HK-2 (cell line): ENCODE measurements around the gene DNM3.
A peak's percentile ranks its signal among the peaks of the same experiment; 100 is the strongest.

Experiments
- DNase-seq: peaks from one replicate; pipeline ENCODE4 v3.0.0-alpha.2; 2018; ENCODE audit not compliant: unreplicated experiment

The DNM3 gene

DNA sequence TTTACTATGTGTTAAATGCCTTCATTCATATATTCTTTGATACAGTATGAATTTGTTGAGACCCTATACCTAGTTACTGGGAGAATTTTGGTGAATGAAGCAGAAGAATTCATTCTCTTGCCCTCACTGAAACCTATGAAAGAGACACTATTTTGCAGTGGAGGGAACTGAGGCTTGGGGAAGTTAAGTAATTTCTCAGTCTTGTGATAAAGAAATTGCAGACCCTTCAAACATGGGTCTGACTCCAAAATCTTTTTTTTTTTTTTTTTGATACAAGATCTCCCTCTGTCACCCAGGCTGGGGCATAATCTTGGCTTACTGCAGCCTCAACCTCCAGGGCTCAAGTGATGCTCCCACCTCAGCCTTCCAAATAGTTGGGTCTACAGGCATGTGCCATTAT is 132.1 kb downstream of the DNM3 start:
- DNase-seq = no peak

- no peak for DNase-seq
These were observed 140.0 kb downstream of the DNM3 start for GRCh38 chr1:171981303-171981702.

GRCh38 chr1:171983584-171983983 is 142.3 kb downstream of the DNM3 start:
- DNase-seq = no peak

GRCh38 chr1:171984262-171984661 is 143.0 kb downstream of the DNM3 start:
- DNase-seq = no peak

GRCh38 chr1:171984850-171985485 is 143.7 kb downstream of the DNM3 start:
- no peak for DNase-seq

DNA sequence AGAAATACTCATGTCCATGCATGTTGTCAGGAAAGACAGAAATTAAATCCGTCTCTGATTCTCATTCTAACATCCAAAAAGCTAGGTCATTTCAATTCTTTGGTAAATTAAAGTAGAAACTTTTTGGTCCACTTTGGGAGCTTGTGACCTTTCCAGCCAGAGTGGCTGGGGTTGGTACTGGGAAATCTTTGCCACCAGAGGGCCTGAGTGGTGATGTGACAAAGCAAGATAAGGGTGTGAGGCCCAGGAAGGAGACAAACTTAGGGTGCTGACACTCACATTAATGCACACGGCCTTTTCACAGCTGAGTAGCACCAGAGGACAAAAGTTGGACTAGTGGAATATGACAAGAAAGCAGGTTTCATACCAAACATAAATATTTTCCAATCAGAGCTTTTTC is 144.3 kb downstream of the DNM3 start:
- peak; percentile 30 for DNase-seq

GRCh38 chr1:171988243-171988885 is 147.1 kb downstream of the DNM3 start:
- no peak for DNase-seq

DNA sequence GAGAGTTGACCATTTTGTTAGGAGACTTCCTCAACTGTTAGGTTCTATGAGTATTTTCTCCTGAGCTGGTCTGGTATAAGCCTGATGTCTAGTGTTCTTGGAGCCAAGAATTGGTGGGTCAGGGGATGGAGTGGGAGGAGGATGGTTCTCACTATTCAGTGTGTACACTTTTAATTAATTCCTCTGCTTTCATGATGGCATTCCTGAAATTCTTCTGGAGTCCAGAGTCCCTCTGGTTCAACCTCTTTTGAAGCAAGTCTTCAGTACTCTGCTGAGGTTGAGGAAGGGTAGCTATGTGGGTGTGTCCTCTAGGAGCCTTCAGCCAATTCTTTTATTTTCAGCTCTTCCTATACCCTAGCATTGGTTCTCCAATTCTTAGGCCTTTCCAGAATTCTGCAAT is 149.1 kb downstream of the DNM3 start:
- DNase-seq = no peak

DNA sequence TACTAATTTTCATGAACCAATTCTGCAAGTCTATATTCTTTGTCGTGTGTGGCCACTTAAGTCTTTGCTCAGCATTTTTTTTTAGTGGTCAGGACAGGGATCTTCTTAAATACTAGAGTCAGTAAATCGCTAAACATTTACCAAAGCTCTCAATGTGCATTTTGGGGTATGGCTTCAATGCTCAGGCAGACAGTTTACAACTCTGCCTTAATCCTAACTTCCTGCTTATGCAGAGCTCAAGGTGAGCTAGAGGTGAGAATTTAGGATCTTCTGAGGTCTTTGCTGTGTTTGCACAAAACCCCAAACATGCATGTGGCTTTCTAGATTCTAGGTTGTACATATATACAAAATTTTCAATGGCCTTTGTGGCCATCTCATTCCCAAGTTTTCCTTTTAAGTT is 153.0 kb downstream of the DNM3 start:
- DNase-seq = no peak

- DNase-seq = no peak
These were observed 154.3 kb downstream of the DNM3 start for GRCh38 chr1:171995573-171995972.

DNA sequence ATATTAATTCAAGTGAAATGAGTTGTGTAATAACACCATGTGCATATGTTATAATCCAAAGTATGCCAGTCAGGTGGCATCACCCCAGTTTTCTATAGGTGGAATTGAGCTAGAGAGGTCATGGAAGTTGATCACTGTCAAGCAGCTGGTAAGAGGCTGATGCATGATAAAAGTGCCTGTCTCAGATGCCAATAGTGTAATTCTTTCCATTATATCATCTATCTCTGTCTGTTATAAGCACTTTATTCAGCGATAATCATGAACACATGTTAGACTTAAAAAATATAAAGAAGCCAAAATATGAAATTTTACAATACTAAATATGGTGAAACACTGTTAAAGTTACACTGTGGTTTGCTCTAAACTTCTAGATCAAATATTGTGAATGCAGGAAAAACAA is 156.6 kb downstream of the DNM3 start:
- no peak for DNase-seq

DNA sequence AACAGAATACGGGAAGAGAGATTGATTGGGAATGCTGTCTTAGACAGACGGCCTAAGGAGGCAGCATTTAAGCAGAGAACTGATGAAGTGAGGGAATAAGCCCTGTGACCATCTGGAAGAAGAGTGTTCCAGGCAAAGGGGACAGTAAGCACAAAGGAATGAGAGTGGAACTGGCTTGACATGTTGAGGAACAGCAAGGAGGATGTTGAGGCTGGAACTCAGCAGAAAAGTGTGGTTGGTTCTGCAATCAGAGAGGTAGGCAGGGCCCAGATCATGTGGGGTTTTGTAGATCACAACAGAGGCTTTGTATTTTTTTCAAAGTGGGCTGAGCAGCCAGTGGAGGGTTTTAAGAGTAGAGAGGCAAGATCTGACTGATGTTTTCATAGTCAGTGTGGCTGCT is 157.4 kb downstream of the DNM3 start:
- DNase-seq = no peak

DNA sequence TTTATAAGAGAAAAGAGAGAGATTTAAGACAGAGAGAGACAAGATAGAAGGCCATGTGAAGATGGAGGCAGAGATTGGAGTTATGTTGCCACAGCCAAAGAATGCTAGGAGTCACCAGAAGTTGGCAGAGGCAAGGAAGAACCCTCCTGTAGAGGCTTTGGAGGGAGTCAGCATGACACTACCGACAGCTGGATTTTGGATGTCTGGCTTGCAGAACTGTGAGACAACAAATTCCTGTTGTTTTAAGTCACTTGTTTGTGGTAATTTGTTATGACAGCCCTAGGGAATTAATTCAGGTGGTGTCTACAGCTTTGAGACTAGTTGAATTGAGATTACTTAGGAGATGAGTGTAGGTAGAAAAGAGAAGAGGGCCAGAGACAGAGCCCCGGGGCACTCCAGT is 158.5 kb downstream of the DNM3 start:
- DNase-seq = no peak

DNA sequence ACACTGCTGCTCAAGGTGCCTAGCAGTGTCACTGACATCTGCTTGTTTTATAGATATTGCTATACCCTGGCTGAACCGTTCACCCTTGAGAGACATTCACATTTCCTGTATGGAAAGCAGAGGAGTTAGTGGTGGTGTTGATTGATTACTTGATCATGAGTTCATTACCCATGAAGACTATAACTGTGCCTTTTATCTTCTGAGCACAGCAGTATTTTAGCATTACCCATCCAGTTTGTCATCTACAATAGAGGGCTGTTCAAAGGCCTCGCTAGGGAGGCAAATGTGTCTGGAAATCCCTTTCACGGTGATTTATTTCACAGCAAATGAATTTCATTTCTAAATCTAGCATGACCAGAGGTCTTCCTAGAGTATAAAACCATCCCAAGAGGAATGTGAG is 160.0 kb downstream of the DNM3 start:
- no peak for DNase-seq

DNA sequence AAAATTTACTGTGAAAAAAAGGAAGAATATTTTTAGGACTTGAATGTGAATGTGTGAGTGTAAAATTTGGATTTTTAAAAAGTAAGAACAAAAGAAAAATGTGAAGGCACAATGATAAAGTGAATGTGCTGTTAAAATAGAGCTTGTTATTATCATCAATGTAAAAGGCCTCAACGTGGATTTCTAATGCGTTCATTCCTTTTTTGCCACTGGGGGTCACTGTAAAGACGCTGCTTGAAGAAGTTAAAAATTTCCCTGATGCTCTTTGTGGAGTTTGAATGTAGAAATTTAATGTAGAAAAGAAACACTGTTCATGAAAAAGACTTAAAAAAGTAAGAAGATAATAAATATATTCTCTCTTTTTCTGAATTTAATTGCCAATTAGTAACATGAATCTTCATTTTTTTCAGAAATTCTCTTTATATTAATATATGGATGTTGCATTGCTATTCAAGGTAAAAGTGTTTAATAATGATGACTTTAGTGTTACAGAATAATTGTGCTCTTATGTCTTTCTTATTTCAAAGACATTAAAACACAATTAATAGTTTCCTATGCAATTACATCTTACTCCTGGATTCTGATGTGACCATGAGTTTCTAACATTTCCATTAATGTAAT is 161.5 kb downstream of the DNM3 start:
- DNase-seq = no peak

GRCh38 chr1:172003766-172004530 is 162.7 kb downstream of the DNM3 start:
- DNase-seq = no peak

DNA sequence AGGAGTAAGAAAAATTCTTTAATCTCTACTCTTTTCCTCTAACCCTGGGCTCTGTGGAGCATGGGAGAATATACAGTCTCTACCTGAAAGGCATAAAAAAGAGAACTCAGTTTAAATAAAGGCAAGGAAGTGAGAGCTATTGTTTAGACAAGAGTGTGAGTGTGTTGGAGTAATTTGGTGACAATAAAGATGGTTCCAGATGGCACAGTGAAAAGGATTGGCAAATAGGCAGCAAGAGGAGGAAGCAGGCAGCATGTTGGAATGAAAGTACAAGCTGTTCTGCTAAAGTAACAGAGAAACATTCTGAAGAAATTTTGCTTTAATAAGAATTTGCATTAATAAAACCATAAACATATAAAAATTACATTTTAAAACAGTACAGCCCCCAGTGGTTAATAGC is 163.4 kb downstream of the DNM3 start:
- DNase-seq = no peak

GRCh38 chr1:172005856-172006255 is 164.6 kb downstream of the DNM3 start:
- DNase-seq = peak; percentile 30

DNA sequence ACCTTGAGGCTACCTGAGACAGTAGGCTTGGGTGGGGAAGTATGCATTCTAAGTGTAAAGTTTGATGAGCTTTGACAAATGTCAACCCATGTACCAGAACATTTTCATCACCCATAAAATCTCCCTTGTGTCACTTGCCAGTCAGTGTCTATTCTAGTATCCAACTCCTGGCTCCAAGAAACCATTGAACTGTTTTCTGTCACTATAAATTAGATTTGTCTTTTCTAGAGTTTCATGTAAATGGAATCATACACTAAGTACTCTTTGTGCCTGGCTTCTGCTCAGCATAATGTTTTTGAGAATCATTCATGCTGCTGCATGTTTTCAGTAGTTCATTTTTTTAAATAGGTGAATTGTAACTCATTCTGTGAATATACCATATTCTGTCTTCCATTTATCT is 165.4 kb downstream of the DNM3 start:
- no peak for DNase-seq

DNA sequence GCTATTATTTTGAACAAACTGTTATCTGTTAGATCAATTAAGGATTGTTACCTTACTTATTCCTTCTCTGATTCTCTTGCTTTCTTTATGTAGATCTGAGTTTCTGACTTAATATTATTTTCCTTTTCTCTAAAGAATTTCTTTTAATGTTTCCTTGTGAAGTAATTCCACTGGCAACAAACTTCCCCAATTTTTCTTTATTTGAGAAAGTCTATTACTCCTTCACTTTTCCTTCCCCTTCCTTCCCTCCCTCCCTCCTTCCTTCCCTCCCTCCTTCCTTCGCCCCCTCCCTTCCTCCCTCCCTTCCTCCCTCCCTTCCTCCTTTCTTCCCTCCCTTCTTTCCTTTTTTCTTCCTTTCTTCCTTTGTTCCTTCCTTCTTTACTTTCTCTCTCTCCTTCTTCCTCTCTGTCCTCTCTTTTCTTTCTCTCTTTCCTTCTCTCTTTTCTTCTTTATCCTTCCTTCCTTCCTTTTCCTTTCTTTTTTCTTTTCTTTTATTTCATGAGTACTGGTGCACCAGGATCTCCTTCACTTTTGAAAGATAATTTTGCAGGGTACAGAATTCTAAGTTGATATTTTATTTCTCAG is 177.5 kb downstream of the DNM3 start:
- DNase-seq = no peak

DNA sequence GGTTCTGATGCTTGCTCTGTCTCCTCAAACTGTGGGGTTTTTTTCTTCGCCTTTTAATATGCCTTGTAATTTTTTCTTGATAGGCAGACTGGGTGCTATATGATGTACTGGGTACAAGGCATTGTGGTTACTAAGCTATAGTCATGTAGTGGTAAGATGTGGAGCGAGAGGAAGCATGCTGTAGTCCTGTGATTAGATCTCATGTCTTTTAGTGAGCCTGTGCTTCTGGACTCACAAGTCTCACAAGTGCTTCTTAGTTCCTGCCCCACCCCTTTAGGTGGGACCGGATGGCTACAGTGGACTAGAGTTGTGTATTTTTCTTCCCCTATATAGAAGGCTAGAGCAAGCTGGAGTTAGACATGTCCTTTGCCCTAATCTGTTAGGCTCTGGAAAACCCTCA is 178.7 kb downstream of the DNM3 start:
- DNase-seq = no peak

GRCh38 chr1:172024516-172024915 is 183.2 kb downstream of the DNM3 start:
- no peak for DNase-seq
